SHP77 treated with DMSO at 0.1 percent for 48 hours (cell line): Measurements from ENCODE around the gene SH3TC1.

Source experiments
- DNase-seq: peaks from one replicate; lab custom pipeline; 2025; lab: John Stamatoyannopoulos, UW

Gene SH3TC1

GRCh38 chr4:8198906-8199593, at the start of gene SH3TC1:
SH3TC1 (plus strand) TSS chr4:8199290; CDS start chr4:8205195, 5,905 bp downstream.
- peak; percentile 26 for DNase-seq

DNA sequence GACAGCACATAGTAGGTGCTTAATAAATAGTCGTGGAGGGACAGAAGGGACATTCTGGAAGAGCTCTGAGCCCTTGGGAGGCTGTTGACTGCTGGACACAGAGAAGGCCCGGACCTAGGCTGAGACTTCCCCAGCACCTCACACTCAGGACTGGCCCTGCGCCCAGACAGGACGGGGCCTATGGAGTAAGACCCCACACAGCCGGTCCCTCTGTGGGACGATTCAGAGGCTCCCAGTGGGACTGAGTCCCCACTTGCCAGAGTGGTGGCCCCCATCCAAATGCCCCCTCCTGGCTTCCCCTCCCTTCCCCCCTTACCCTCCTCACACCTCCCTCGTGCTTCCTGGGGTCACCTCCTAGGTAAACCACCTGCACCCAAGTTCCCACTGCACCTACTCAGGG, 49.4 kb upstream of the SH3TC1 start:
- no peak for DNase-seq

- no peak for DNase-seq
Measured at GRCh38 chr4:8150152-8151090, 48.7 kb upstream of the SH3TC1 start.

DNA sequence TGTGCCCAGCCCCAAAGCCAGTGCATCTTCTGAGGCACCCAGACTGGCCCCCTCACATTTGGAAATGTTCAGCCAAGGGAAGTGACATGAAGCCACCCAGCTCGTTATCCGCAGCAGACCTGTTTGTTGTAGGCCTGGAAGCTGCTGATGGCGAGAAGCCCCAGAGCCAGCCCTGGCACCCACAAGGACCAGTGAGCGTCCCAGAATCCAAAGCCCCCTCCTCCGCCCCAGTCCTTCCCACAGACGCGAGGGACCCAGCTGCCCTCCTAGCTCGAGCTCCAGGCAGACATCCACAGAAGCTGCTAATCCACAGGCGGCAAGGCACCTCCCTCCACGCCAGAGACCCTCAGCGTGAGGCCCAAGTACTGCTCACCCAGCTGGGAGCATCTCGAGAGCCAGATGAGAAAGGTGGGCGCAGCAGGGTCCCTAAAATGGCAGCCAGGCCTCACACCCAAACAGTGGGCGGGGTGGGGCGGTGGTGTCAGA, 47.9 kb upstream of the SH3TC1 start:
- DNase-seq: no peak

DNA sequence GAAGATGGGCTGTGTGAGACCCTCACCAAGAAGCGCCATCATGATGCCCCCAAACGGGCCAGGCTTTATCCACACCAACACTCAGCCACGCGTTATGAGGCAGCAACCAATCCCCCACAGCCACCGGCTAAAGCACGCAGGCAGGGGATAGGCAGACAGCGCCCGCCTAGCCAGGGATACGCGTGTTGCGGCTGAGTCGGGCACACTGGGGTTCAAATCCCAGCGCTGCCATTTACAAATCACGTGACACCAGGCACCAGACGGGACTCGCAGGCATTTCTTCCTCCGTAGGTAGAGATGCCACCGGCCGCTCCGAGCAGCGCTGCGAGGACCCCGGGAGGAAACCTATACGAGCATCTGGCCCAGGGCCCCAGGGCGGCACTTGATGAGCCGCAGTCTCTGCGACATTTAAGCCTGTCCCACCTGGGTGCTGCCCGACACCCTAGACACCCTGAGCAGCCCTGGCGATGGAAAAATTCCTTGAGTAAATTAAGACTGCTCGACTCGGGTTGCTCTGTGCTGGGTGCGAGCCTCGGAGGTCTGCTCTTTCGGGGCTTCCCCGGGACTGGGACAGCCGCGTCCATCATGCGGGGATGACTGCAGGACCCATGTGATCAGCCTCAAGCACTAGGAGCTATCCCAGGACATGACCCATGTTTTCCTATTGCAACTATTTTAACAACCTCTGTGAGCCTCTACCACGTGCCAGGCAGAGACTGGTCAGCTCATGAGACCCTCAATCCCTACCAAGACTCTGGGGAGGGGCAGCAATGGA, 46.8 kb upstream of the SH3TC1 start:
- no peak for DNase-seq

GRCh38 chr4:8152865-8153257, 46.2 kb upstream of the SH3TC1 start:
- DNase-seq: no peak

GRCh38 chr4:8153441-8153840, 45.6 kb upstream of the SH3TC1 start:
- DNase-seq: no peak

- no peak for DNase-seq
Measured at GRCh38 chr4:8155048-8155447, 44.0 kb upstream of the SH3TC1 start.

GRCh38 chr4:8155660-8156421, 43.2 kb upstream of the SH3TC1 start:
- DNase-seq: no peak

DNA sequence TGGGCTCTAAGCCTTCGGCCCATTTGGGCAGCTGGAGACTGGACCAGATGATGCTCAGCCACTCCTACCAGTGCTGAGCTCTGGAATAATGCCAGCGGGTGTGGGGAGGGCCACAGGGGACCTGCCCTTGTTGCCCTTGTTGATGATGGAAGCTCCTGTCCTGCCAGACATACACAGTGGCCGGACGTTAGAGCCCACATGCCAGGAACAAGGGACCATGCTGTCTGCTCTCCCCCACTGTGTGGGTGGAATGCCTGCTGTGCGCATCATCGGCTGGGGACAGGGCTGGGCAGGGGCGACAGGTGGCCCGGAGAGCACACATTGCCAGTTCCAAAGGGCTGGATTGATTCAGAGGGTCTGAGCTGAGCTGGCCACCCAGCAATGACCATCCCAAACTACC, 42.5 kb upstream of the SH3TC1 start:
- DNase-seq: no peak

DNA sequence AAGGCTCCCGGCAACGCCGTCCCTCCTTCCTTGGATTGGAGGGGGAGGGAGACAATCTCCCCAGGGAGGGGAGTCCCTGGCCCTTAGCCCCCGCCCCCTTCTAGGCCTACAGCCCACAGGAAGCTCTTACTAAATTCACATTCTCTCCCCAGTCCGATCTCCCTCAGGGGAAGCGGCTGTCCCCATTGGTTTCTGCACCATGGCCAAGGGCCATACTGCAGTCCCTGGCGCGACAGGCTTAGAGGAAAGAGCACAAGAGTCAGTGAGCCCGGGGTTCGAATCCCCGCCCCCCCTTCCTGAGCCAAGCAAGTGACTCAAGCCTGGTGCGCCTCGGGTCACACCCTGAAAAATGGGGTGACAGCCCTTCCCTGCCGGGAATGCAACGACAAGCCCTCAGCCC, 41.6 kb upstream of the SH3TC1 start:
- no peak for DNase-seq

DNA sequence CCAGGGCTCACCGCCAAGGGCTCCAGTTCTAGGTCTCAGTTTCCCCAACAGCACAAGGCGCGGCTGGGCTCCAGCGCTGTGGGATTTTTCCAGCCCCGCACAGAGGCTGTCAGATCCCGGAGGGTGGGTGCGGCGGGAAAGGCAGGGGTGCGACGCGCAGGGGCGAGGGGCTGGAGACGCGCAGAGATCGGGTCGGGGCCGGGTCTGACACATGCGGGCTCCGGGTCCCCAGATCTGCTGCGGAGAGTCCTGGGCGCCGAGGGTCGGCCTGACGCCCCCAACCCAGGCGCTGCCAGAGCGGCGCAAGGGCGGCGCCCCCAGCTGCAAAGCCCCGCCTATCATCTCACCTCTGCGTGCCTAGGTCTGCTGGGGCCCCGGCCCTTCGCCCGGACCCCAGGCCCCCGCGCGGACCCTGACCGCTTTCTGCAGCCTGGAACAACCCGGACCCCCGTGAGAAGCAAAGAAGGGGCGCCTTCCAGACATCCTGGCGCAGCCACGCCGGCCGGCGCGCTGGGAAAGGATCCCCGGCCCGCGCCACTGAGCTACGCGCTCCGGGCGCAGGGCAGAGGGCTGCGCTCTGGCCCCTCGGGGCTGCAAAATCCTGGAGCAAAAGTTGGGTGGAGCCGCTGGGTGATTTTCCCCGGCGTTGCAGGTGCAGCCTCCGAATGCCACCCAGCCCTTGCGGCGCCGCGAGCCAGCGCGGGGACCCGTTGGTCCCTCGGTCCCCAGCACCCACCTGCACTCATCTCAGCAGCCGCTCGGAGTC, 41.0 kb upstream of the SH3TC1 start:
- no peak for DNase-seq

- peak; percentile 61 for DNase-seq
Measured at GRCh38 chr4:8158710-8159536, 40.2 kb upstream of the SH3TC1 start, which contains the start of gene ABLIM2. ABLIM2 (minus strand) TSS chr4:8158813; CDS start chr4:8158689, 124 bp downstream.

- DNase-seq: no peak
Measured at GRCh38 chr4:8159537-8160232, 39.4 kb upstream of the SH3TC1 start.

DNA sequence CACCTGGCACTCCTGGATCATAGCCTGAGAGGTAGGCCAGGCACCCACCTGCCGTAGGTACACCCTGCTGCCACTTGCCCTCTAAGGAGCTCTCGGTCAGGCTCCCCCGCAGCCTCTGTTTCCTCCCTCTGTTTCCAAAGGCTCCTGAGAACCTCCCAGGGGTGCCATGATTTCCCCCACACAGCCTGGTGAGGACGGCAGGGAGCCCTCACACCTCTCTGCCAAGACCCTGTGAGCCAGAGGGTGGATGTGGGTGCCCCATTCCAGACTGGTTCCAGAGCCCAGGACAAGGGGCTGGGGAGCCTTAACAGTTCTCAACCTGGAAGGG, 38.9 kb upstream of the SH3TC1 start:
- no peak for DNase-seq

DNA sequence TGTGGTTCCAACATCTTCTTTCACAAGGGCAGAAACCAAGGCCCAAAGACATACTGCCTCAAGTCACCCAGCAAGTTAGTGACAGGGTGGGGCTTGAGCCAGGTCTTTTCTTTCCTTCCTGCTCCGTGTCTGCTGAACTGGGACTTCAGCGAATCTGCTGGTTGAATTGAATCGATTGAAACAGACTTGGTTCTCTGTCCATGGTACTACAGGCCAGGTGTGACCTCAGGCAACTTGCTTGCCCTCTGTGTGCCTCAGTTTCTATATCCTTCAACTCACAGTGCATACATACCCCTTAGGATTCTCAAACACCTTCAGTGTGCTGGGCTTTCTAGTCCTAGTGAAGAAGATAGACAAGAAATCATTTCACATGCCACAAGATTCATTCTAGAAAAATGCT, 38.5 kb upstream of the SH3TC1 start:
- no peak for DNase-seq

GRCh38 chr4:8162625-8163024, 36.5 kb upstream of the SH3TC1 start:
- DNase-seq: no peak

DNA sequence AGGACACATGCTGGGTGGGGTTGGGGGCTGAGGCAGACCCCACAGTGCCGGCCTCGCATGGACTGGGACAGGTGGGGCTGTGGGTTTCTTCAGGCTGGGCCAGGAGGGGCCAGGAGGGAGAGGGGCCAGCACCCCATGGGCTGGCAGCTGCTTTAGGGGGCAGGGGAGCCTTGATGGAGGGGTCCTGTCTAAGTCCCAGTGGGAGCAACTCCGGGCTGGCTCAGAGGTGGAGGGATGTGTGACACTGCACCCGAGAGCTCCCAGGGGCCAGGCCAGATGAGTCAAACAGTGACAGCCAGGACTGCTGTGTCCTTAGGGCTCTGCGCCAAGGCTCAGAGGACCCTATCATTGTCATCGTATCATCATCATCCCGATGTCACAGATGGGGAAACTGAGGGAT, 36.1 kb upstream of the SH3TC1 start:
- DNase-seq: no peak

DNA sequence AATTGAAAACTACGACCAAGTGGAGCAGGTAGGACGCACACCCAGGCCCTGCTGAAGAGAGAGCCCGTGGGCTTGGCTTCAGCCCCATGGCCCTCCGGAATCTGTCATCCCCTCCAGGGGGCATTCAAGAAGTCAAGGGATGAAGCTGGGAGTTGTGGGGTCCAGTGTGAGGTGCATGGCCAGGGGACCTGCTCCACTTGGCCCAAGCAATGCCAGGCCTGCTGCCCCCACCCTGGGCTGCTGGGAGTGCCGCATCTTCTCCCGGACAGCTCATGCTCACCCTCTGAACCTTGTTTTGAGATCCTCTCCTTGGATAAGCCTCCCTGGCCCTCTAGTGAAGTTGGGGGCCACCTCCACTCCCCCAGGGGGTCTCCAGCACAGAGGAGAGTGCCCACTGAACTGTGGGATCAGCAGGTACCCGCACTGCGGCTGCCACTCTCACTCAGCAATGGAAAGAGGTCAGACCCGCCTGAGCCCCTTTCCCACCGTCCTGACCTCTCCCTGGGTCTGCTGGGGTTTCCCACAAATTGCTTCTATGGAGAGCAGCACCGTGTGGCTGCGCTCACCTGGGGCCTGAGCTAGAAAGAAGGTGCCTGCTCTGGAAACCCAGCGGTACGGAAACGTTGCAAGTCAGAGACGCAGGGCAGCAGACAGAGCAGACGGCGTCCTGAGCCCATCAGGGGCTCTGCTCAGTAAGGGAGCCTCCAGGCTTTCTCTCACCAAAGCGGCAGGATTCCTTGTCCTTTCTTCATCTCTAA, 35.5 kb upstream of the SH3TC1 start:
- no peak for DNase-seq
